HG03439 (cell line): Measurements from ENCODE around the gene SH3PXD2A.
"Not testable (repeated sequence)": the region's sequence is repeated elsewhere in the genome, so short reads cannot be mapped to it uniquely, and the experiment has no call there.

ENCODE experiments used
- ATAC-seq: cut with Tn5 transposase; IDR thresholded peaks from one replicate; pipeline ENCODE4 v1.9.1; 2021; ENCODE audit warnings: mild to moderate bottlenecking, moderate library complexity; ENCODE audit not compliant: unreplicated experiment

SH3PXD2A gene

GRCh38 chr10:103731026-103731425 lies 124.3 kb downstream of the SH3PXD2A start:
- not testable (repeated sequence) for ATAC-seq

DNA sequence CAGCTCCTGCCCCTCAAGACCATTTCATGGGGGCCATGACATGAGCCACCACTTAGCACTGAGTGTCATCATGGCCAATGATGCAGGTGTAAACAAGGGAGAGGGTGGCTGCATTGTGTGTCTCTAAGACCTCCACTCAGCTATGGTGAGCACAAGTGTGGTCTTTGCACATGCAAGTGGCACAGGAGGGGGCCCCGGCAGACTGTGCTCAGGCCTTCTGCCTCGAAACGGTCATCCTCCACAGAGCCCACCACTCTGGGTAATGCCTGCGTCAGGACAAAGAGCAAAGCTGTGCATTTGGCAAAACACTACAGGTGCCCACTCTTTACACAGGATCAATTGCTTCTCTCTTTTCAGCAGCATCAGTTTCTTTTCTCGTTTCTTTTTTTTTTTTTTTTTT lies 125.5 kb downstream of the SH3PXD2A start:
- ATAC-seq = no peak

DNA sequence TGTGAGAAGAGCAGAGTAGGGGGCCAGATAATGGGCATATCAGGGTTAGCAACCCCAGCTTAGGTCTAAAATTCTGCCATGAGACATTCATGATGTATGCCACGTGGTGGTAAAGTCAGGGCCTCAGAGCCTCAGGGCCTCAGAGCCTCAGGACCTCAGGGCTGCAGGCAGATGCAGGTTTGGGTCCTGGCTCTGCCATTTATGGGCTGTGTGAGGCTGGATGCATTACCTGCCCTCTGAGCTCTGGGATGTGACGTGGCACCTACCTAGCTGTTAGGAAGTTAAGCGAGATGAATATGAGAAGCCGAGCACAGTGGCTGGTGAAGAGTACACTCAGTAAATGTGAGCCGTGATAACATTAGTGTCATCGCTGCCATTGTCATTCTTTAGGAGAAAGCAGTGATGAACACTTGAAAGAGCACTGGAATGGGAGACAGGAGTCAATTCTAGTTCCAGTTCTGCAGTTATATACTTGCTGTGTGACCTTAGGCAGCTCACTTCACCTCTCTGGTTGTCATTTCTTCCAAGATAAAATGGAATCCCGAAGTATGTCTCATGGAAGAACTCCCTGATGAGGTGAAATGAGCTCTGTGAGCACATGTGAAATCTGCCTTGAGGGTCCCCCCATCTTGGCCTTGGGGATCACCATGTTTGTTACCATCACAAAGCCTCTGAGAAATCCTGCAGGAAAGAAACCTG lies 127.2 kb downstream of the SH3PXD2A start:
- no peak for ATAC-seq

GRCh38 chr10:103727546-103727963 lies 127.8 kb downstream of the SH3PXD2A start:
- no peak for ATAC-seq

DNA sequence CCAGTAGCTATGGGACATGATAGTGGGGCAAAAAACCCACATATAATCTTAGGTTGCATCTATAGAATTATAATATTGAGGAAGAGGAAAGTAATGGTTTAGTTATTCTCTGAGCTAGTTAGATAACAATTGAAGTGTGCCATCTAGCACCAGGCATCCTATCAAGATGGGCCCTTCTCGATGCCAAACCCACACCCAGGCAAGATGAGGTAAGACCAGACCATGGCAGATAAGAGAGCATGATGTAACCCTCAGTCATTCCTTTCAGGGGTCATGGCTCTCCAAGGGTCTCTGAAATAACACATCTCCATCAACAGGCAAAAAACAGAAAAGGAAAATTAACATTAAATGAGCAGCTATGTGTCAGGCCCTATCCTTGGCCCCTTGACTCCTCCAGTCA lies 128.7 kb downstream of the SH3PXD2A start:
- ATAC-seq = no peak

- no peak for ATAC-seq
These were observed 130.1 kb downstream of the SH3PXD2A start for GRCh38 chr10:103725242-103725641.

DNA sequence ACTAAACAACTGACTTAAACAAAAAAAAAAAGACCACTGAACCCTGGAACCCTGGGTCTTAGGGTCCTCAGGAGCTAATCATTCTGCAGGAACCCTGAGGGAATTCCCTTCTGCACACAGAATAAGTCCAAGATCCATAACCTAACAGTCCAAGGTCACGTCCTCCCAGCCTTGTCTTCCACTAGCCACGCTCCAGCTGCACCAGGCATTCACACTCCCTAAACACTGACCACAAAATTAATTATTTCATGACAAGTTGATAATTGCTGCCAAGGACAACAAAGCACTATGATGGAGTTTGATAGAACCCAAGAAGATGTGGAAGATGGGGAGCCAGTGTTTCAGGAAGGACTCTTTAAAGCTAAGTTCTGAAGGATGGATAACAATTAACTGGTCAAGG lies 130.6 kb downstream of the SH3PXD2A start:
- no peak for ATAC-seq

GRCh38 chr10:103724074-103724473 lies 131.3 kb downstream of the SH3PXD2A start:
- ATAC-seq = no peak

- no peak for ATAC-seq
These were observed 131.8 kb downstream of the SH3PXD2A start for GRCh38 chr10:103723557-103723956.

GRCh38 chr10:103722632-103723031 lies 132.7 kb downstream of the SH3PXD2A start:
- no peak for ATAC-seq

GRCh38 chr10:103720964-103721335 lies 134.4 kb downstream of the SH3PXD2A start:
- no peak for ATAC-seq

DNA sequence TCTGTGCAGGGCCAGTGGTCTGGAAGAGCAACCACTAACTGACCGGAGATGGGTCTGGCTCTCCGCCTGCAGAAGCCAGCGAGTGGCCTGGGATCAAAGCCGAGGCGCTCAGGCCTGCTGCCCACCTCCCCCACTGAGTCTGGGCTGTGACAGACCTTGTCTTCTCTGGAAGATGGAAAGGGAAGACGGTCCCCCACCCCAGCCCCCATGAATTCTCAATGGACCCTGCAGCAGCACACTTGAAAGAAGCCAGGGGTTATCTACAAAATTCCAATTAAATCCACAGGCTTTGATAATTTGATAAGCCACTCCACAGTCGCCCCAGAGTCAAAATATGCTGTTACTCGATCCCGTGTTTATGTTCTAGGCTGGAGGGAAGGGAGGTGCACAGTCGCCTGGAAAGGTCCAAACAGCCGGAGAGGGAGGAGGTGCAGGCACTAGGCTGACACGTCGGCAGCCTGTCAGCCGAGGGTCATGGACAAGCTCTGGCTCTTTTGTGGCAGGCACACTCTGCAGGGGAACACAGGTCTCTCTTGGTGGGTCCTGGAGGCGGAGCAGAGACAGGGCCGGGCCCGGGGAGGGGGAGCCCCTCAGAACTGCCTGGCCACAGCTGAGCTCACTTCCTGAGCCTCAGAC lies 134.9 kb downstream of the SH3PXD2A start:
- no peak for ATAC-seq

- ATAC-seq = no peak
These were observed 136.3 kb downstream of the SH3PXD2A start for GRCh38 chr10:103719036-103719435.

DNA sequence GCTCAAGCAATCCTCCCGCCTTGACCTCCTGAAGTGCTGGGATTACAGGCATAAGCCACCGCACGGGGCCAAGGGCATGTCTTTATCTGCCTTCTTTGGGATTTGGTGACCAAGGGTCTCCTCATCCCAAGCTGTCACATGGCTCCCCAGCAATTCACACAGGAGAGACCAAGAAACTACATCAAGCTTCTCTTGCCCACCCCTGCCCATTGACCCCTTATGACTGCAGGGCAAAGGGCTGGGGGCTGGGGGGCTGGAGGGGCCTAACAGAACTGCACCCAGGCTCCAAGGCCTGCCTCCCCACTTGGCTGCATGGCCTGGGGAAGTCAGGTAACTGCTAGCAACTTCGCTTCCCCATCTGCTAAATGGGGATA lies 137.1 kb downstream of the SH3PXD2A start:
- ATAC-seq = no peak

- no peak for ATAC-seq
These were observed 137.8 kb downstream of the SH3PXD2A start for GRCh38 chr10:103717341-103718246.

DNA sequence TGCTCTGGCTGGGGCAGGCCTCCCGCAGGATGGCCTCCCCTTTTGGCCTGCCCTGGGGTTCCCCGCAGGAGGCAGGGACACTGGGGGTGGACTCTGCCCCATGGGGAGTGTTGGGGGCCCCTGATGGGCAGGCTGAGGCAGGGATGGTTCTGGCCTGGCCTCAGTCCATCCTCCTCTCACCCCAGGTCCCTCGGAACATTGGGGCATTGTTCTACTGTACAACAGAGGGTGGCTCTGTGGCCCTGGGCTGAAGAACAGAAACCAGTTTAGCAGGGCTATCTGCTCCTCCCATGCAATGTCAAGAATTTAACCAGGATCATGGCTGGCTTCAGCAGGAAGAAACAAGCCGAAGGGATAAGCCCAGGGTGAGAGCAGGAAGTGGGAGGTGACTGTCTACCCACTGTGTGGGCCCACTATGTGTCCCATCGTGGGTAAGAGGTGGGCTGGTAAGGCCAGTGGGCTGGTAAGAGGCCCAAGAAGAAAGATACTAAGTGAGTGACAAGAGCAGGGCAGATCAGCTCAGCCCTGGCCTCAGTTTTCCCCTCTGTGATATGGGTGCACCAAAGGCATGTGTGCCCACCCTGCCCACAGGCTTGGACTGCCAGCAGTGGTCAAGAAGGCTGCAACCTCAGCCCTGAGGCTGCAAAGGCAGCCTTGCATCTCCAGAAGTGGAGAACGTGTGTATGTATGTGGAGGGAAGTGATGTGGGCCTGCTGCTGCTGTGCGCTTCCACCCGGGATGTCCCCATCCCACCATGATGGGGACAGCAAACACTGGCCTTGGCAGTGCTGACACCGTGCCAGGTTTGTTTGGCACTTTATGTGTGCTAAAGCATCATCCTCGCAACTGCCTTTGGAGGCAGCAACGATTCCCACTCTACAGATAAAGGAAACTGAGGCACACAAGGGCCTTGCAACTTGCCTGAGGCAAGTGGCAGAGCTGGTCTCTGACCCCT lies 138.9 kb downstream of the SH3PXD2A start:
- no peak for ATAC-seq

DNA sequence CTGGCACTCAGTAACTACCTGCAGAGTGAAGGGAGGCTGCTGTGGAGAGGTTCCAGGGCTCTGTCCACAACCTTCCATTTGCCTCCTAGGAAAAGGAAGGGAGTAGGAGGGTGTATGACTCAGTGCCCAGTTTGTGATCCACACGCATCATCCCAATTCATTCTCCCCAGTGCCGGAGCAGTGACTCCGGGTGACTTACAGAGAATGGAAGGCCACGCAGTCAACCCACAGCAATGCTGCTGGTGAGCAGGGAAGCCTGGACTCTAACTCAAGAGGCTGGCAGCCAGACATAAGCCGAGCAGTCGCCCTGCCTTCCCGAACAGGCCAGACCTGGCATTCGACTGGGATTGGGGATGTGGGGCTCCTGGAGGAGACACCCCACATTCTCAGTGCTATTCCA lies 139.9 kb downstream of the SH3PXD2A start:
- no peak for ATAC-seq

DNA sequence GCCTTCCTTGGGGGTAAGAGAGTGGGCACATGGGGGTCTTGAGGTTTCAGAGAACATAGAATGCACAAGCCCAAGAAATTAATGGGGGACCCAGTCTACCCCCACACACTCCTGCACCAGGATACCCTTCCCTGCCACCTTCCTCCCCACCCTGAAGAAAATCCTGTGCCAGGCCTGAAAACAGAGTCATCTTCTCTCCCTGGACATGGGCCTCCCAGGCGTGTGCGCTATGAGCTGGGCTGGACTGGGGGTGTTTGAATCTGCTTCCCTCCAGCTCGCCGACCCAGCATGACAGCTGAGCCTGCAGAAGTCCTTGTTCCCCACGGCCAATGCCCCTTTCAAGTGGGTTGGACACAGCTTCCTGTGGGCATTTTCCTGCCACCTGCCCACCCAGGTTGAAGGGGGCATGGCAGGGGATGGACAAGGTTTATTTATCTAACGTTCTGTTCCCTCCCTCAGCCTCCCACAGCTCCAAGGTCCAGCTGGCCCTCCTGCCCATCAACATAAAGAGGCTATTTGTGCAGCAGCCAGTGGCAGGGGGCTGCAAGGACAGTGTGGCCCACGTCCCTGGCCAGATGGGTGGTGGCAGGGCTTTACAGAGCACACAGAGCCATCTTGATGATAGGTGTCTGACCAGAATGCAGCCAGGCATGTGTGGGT lies 141.0 kb downstream of the SH3PXD2A start:
- ATAC-seq = no peak

DNA sequence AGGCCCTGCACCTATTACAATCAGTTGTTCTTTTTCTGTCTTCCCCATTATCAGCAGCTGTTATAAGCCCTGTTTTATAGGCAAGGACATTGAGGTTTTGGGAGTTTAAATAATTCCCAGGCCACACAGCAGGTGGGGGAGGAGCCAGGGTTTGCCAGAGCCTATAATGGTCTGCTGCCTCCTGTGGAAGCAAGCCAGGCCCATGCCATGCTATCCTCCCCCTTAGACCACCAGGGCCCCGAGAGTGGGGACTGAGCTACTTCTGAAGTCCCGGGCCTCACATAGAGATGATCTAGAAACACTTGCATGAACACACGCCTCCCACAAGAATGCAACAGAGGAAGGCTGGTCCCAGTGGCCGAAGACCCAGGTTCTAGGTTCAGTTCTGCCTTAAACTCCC lies 141.7 kb downstream of the SH3PXD2A start:
- no peak for ATAC-seq

DNA sequence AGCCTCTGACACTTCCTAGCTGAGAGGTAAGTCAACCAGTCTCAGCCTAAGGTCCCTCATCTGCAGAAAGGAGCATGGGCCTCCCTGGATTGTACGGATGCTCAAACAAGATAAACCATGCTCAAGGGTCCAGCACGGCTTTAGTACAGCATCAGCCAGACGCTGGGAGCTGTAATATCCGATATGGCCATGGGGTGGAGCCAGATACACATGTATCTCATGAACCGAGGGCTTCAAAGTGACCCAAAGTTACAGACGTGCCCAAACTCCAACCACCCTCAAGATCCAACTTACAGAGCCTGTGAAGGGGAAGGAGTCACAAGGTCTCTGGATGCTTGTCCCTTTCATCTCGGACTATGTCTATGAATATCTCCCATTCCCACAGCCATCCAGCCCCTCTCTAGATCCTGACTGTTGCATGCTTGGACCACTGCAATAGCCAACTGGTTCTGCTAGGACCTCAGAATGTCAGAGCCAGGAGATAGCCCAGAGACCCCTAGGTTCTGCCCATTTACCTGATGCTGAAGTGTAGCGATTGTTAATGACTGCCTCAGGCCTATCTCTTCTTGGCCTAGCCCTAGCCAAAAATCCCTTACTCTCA lies 142.4 kb downstream of the SH3PXD2A start:
- peak; percentile 60 for ATAC-seq
